ENCODE measurements around the gene NDUFA11. TPM values are rescaled to one million over a fixed set of nuclear protein-coding genes. Genes with fewer than 3 reads are reported as not detected.

The NDUFA11 gene
- total and polyA plus RNA-seq, 2 of the 13 experiments (the other 11 are each of a cell fraction or from before 2014, with no cell fraction given), result 286 to 378 TPM

DNA sequence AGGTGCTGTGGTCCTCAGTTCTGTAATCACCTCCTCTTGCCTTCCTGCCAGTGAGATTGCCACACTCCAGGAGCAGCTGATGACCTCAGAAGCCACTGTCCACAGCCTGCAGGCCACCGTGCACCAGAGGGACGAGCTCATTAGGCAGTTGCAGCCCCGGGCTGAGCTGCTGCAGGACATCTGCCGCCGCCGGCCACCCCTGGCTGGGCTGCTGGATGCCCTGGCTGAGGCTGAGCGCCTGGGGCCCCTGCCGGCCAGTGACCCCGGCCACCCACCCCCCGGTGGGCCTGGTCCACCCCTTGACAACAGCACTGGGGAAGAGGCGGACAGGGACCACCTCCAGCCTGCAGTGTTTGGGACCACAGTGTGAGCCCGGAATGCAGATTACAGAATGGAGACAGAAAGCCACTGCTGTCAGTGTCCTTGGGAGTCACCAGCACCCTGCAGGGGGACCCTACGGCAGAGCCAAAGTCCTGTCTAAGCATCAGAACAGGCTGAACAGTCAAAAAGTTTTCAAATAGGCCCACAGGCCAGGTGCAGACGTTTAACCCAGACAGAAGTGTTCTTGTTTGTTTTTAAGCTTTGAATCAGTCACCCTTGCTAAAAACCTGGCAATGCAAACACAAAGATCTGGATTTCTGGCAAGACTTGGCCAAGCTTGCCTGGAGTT, 5.3 kb upstream of the NDUFA11 start (continued):
- TF ChIP-seq YY1 (IDR thresholded peaks at IDR 0.05; ENCODE audit: insufficient read depth, insufficient replicate concordance, low read depth, low read length) (no peak), ATF1 (CRISPR knock-in tag; IDR thresholded peaks at IDR 0.05) (no peak), ZNF224 (CRISPR knock-in tag; IDR thresholded peaks at IDR 0.05) (no peak), ARNT (IDR thresholded peaks at IDR 0.05) (no peak), KMT2B (CRISPR knock-in tag; IDR thresholded peaks at IDR 0.05) (no peak), HNF1A (IDR thresholded peaks at IDR 0.05; ENCODE audit: low read depth) (no peak), HNF1A (CRISPR knock-in tag; IDR thresholded peaks at IDR 0.05; ENCODE audit: borderline replicate concordance) (peak; percentile 41; the same call in 1 of the 2 replicates), HCFC1 (IDR thresholded peaks at IDR 0.05; ENCODE audit: low read depth, low read length) (no peak), SKI (IDR thresholded peaks at IDR 0.05; ENCODE audit: partially characterized antibody) (peak; percentile 40), TBP (CRISPR knock-in tag; IDR thresholded peaks at IDR 0.05) (0 out of 2 replicates have a peak, but pooled peaks have one; percentile 19), ZNF333 (CRISPR knock-in tag; IDR thresholded peaks at IDR 0.05; ENCODE audit: borderline replicate concordance) (no peak), CBFB (CRISPR knock-in tag; IDR thresholded peaks at IDR 0.05) (0 out of 2 replicates have a peak, but pooled peaks have one; percentile 19), HNRNPK (IDR thresholded peaks at IDR 0.05; ENCODE audit: low read depth, low read length, poor library complexity, severe bottlenecking) (no peak), ZNF564 (CRISPR knock-in tag; IDR thresholded peaks at IDR 0.05) (no peak), MAFF (IDR thresholded peaks at IDR 0.05; ENCODE audit: low read depth, low read length) (no peak), ATAD3A (CRISPR knock-in tag; IDR thresholded peaks at IDR 0.05) (no peak), FIP1L1 (IDR thresholded peaks at IDR 0.05; ENCODE audit: borderline replicate concordance, insufficient read depth, low read depth, low read length) (no peak), DBP (CRISPR knock-in tag; IDR thresholded peaks at IDR 0.05; ENCODE audit: not compliant biosample characterization) (no peak), ZFP41 (CRISPR knock-in tag; IDR thresholded peaks at IDR 0.05; ENCODE audit: borderline replicate concordance) (no peak)
- TF ChIP-seq, protein P1, sequence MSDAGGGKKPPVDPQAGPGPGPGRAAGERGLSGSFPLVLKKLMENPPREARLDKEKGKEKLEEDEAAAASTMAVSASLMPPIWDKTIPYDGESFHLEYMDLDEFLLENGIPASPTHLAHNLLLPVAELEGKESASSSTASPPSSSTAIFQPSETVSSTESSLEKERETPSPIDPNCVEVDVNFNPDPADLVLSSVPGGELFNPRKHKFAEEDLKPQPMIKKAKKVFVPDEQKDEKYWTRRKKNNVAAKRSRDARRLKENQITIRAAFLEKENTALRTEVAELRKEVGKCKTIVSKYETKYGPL (CRISPR knock-in tag; IDR thresholded peaks at IDR 0.05), result no peak
